Amniotic stem cell (primary cell): Measurements from ENCODE around the gene LRRC18.

ENCODE experiments used
- DNase-seq: peaks from one replicate; lab custom pipeline; 2025; lab: John Stamatoyannopoulos, UW

The LRRC18 gene

GRCh38 chr10:48939790-48940325, at the start of gene LRRC18:
Gene LRRC18, minus strand, starts transcription at chr10:48939840. Its CDS starts 25,685 bp downstream, at chr10:48914155.
- DNase-seq, result no peak

GRCh38 chr10:48985621-48986158, 46.0 kb upstream of the LRRC18 start:
- DNase-seq, result no peak

GRCh38 chr10:48983648-48984351, 44.2 kb upstream of the LRRC18 start:
- no peak for DNase-seq

GRCh38 chr10:48982584-48982983, 42.9 kb upstream of the LRRC18 start:
- no peak for DNase-seq

- no peak for DNase-seq
Measured at GRCh38 chr10:48981310-48981907, 41.8 kb upstream of the LRRC18 start.

DNA sequence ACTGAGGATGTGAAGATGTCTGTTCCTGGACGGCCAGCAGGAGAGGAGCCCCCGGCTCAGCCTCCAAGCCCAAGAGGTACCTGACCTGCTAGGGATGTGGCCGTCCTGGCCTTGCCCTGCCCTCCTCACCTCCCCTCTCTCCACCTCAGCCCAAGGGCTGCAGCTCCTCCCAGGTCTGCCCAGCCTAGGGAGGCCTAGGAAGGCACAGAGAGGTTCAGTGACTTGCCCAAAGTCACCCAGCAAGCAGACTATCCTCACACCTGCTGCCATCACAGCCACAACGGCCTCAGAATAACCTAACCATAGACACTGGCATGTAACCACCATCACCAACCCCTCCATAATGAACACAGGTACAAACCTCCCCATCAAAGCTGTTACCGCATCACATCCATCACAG, 38.7 kb upstream of the LRRC18 start:
- DNase-seq, result no peak

DNA sequence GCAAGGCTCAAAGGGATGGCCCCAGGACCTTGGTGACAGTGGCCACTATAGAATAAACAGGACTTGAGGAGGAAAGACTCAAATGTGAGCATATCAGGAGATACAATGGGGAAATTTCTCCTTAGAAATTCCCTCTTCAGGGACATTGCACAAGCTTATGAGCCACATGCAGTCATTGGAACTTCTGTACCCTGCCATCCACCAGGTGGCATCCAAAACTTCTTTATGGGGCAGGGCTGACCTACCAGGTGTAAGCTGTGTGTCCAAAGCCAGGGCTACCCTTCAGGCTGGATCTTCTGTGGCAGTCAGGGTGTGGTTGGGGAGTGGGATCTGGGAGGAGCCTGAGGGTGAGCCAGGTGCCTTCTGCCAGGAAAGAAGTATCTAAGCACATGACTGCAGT, 36.6 kb upstream of the LRRC18 start:
- DNase-seq, result no peak

GRCh38 chr10:48974510-48975156, 35.0 kb upstream of the LRRC18 start:
- no peak for DNase-seq

DNA sequence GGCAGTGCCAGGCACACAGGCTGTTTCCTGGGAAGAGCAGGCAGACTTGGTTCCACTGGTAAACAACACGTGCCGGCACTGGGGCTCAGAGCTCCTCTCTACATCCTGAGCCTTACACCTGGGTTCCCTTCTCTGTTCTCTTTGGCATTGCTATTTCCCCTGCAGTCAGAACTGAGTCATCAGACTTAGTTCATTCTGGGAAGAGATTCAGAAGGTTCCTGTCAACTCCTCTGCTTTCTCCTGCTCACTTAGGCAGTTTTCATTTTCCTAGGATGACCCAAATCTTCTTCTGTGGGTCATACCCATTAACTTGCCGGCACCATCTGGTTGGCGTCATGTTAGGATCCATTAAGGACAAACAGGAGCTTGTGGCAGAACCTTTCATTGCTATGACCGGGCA, 33.4 kb upstream of the LRRC18 start:
- DNase-seq, result no peak

GRCh38 chr10:48970654-48971053, 31.0 kb upstream of the LRRC18 start:
- DNase-seq, result no peak

GRCh38 chr10:48970046-48970445, 30.4 kb upstream of the LRRC18 start:
- no peak for DNase-seq

DNA sequence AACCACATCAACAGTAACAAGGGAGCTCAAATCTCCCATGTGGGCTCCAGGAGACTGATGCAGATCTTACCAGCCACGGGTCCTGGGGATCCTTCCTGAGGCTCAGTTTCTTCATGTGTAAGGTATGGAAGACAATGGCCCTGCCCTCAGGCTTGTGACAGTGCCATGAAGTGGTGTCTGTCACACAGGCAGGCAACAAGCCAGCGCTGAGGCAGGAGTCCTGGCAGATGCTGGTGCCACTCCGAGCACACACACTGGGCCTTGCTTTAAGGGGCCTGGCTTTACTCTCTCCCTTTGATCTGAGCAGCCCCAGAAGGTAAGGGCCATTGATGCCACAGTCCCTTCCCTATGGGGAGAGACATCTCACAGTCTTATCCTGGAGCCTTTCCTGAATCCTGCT, 28.4 kb upstream of the LRRC18 start:
- DNase-seq, result no peak

- DNase-seq, result no peak
Measured at GRCh38 chr10:48965460-48965859, 25.8 kb upstream of the LRRC18 start.

DNA sequence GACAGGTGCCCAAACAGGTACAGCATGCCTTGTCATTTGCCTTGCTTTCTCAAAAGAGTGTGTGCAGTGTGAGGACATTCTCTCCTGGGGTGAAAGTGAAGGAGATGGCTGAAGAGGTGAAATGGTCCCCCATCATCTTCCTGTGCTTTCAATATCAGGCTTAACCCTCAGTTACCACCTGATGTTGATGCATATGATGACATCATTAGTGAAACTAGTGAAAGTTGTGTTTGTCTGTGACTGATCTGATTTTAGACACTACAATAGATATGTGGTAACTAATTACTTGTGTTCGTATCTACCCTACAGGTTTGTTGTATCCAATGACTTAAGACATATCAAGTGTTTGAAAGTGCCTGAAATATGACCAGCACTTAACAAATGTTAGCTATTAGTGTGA, 24.4 kb upstream of the LRRC18 start:
- no peak for DNase-seq

DNA sequence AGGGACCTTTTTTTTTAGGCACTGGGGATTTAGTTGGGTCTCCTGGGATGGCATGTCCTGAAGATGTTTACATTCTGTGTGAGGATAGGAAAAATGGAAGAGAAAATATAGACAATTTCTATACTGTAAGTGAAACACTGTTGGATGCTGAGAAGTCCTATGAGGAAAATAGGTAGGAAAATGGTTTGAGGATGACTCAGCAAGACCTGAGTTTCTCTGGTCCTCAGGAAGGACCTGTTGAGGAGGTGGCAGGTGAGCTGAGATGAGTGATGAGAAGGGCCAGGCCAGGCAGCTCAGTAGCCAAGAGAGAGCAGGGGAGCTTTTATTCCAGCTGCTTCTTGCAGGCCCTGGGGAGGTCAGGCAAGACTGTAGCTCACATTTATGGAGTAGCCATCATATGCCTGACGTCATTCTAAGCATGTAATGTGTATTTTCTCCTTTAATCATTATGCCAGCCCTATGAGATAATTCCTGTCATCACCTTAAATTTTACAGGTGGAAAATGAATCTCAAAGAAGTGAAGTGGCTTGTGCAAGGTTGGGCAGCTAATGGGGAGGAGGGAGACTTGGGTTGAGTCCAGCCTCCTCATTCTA, 19.1 kb upstream of the LRRC18 start:
- no peak for DNase-seq

GRCh38 chr10:48957361-48958151, 17.9 kb upstream of the LRRC18 start:
- DNase-seq, result no peak

GRCh38 chr10:48951707-48952106, 12.1 kb upstream of the LRRC18 start:
- no peak for DNase-seq

- DNase-seq, result no peak
Measured at GRCh38 chr10:48948470-48949037, 8.9 kb upstream of the LRRC18 start.

DNA sequence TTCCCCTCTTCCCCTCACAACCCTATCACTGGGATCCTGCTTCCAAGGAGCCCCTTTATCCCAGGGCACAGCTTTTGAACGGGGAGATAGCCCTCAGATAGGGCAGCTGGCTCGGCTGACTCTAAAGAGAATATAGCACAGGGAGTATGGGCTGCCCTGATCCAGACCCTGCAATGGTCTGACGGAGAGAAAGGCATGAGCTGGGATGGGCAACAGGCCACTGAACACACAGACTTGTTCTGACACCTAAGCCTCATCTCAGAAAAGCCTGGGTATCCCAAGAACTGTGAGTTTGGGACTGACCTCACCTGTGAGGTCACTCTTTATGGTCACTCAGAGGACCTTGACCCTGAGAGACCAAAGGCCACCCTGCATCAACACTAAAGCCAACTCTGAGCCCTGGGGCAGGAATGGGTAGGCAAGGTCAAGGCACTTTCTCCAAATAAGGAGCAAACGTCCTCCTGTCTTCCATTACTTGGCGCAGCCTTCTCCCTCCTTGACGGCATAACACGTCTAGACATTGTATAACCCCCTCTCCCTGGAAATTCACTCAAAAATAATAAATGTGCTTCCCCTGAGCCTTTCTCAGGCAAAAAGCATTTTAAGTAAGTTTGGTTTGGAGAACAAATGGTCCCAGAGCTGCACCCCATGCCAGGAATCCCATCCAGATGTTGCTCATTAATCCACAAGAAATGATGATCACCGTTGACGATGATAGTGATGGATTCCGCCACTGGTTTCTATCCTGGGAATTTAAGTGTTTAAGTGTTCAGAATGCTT, 8.2 kb upstream of the LRRC18 start:
- DNase-seq, result no peak

DNA sequence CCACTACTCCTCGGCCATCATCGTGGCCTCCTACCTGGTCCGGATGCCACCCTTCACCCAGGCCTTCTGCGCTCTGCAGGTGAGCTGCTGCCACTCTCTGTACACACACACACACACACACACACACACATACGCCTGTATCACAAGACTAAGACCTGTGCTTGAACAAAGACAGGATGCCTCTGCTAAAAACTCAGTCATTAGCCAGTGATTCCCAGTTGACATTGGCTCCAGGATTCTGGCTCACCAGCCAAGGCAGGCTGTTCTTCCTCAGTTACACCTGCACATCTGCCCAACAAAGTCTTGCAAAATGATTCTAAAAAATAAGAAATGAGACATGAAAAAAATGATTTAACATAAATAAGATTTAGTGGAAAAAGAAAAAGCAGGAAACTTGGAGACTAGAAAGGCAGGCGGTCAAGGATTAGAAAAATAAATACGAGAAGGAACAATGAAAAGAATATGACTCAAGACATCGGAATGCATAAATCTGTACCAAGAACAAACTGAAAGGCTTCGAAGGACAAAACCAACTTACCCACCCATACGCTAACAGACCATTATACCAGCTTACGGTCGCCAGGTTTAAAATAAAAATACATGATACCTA, 7.4 kb upstream of the LRRC18 start:
- no peak for DNase-seq
